ENCODE measurements around the gene EHBP1.

EHBP1 gene

DNA sequence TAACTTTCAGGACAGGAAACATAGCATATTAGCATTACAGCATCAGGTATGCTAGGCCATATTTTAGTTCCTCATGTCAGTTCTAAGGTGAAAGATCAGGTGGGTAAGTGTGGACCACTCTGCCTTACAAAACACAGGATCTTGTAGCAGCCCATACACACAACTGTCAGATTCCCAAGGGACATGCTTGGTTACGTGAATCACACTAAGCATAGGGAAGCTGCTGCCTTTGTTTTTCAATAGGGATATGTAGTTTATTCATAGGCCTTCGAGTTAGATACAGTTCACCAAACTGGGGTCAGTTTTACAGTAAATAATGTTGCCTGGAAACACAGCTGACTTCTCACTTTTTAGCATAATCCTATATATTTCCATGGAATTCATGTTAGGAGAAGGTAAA lies 229.0 kb downstream of the EHBP1 start:
- Histone ChIP-seq H2AFZ (ENCODE audit: low read depth) (no peak overlapping the region), H3K4me2 (no peak overlapping the region), H4K20me1 (ENCODE audit: insufficient read depth) (no peaks in the 10 kb centered on the region), H3K27ac (no peak overlapping the region), H3K36me3 (ENCODE audit: insufficient read depth) (no peaks in the 10 kb centered on the region), H3K4me3 (IDR thresholded peaks at IDR 0.05; ENCODE audit: insufficient read depth, low read depth, low read length) (no peak overlapping the region), H3K9ac (no peak overlapping the region), H3K27me3 (ENCODE audit: insufficient read depth, low read depth) (no peaks in the 10 kb centered on the region), H3K79me2 (ENCODE audit: insufficient read depth, low read depth) (no peaks in the 10 kb centered on the region), H3K4me1 (ENCODE audit: low read depth, poor library complexity, severe bottlenecking) (no peaks in the 10 kb centered on the region)
- TF ChIP-seq, protein P1, sequence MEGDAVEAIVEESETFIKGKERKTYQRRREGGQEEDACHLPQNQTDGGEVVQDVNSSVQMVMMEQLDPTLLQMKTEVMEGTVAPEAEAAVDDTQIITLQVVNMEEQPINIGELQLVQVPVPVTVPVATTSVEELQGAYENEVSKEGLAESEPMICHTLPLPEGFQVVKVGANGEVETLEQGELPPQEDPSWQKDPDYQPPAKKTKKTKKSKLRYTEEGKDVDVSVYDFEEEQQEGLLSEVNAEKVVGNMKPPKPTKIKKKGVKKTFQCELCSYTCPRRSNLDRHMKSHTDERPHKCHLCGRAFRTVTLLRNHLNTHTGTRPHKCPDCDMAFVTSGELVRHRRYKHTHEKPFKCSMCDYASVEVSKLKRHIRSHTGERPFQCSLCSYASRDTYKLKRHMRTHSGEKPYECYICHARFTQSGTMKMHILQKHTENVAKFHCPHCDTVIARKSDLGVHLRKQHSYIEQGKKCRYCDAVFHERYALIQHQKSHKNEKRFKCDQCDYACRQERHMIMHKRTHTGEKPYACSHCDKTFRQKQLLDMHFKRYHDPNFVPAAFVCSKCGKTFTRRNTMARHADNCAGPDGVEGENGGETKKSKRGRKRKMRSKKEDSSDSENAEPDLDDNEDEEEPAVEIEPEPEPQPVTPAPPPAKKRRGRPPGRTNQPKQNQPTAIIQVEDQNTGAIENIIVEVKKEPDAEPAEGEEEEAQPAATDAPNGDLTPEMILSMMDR (conservative IDR thresholded peaks at IDR 0.05; ENCODE audit: low read depth, low read length): no peak

DNA sequence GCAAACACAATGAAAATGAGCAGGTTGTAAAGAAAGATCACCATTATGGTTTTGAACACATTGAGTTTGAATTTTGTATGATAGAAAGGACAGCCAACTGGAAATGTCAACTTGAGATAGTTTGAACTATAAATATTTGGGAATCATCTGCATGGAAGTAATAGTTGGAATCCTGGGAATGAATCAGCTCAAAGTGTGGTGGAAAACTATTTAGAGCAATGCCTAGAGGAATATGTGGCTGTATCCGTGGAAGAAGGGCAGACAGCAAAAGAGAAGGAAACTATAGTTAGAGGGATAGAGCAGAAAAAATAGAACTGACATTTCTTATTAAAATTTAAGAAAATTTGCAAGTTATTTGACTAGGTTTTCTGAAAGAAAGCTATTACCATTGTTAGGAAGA lies 232.6 kb downstream of the EHBP1 start:
- H3K4me1 ChIP-seq (ENCODE audit: low read depth, poor library complexity, severe bottlenecking): no peaks in the 10 kb centered on the region
- H3K27me3 ChIP-seq (ENCODE audit: insufficient read depth, low read depth): no peaks in the 10 kb centered on the region
- H3K4me2 ChIP-seq: no peak overlapping the region
- no peak overlapping the region for H3K4me3 ChIP-seq (IDR thresholded peaks at IDR 0.05; ENCODE audit: insufficient read depth, low read depth, low read length)
- H3K9ac ChIP-seq: no peak overlapping the region
- H3K36me3 ChIP-seq (ENCODE audit: insufficient read depth): no peaks in the 10 kb centered on the region
- H3K27ac ChIP-seq: no peak overlapping the region
- H2AFZ ChIP-seq (ENCODE audit: low read depth): no peak overlapping the region
- H4K20me1 ChIP-seq (ENCODE audit: insufficient read depth): no peaks in the 10 kb centered on the region
- H3K79me2 ChIP-seq (ENCODE audit: insufficient read depth, low read depth): no peaks in the 10 kb centered on the region
- TF ChIP-seq, protein P1 (conservative IDR thresholded peaks at IDR 0.05; ENCODE audit: low read depth, low read length): no peak

DNA sequence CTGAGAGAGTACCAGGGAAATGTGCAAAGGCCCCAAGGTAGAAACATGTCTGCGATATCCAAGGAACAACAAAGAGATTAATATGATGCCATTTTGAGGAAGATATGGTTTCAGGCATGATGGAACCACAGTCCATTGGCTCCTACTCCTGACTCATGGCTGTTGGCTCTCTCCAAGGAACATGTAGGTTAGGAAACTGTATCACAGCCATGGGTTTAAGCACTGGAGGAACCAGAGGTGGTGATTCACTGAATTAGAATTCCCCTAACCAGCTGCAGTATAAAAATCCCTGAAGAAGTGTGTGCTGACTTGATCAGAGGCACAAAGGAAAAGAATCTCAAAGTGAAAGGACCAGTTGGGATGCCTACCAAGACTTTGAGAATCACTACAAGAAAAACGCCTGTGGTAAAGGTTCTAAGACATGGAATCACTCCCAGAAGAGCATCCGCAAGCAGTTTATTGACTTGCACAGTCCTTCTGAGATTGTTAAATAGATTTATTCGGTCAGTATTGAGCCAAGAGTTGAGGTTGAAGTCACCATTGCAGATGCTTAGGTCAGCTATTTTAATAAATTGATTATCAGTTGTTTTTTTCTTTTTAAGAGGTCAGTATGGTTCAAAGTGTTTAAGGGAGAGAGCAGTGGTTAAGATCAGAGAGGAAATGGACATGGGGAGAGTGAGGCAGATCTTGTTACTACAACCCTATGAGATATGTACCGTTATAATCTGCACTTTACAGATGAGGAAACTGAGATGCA lies 234.4 kb downstream of the EHBP1 start:
- Histone ChIP-seq H2AFZ (ENCODE audit: low read depth) (no peak overlapping the region), H3K4me3 (IDR thresholded peaks at IDR 0.05; ENCODE audit: insufficient read depth, low read depth, low read length) (no peak overlapping the region), H4K20me1 (ENCODE audit: insufficient read depth) (no peaks in the 10 kb centered on the region), H3K4me2 (no peak overlapping the region), H3K9ac (no peak overlapping the region), H3K4me1 (ENCODE audit: low read depth, poor library complexity, severe bottlenecking) (no peaks in the 10 kb centered on the region), H3K27me3 (ENCODE audit: insufficient read depth, low read depth) (no peaks in the 10 kb centered on the region), H3K79me2 (ENCODE audit: insufficient read depth, low read depth) (no peaks in the 10 kb centered on the region), H3K36me3 (ENCODE audit: insufficient read depth) (no peaks in the 10 kb centered on the region), H3K27ac (no peak overlapping the region)
- TF ChIP-seq, protein P1 (conservative IDR thresholded peaks at IDR 0.05; ENCODE audit: low read depth, low read length): no peak

DNA sequence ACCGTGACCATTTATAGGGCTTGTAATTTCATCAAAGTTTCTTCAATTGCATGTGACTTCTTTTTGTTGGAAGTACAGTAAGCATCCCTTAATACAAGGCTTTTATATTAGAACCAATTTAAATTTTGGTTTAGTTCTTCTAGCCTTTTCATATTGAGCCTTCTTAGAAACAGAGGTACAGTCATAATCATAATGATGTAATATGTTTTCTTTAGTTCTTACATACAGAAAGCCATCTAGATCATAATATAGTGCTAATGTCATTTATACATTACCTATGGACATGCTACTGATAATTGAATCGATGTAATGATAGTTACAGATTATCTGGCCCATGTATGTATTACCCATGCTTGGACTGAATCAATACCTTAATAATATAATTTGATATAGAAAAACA lies 235.2 kb downstream of the EHBP1 start:
- TF ChIP-seq, protein P1 (conservative IDR thresholded peaks at IDR 0.05; ENCODE audit: low read depth, low read length): no peak
- Histone ChIP-seq H3K27me3 (ENCODE audit: insufficient read depth, low read depth) (no peaks in the 10 kb centered on the region), H3K27ac (no peak overlapping the region), H3K36me3 (ENCODE audit: insufficient read depth) (no peaks in the 10 kb centered on the region), H3K9ac (no peak overlapping the region), H2AFZ (ENCODE audit: low read depth) (no peak overlapping the region), H3K4me3 (IDR thresholded peaks at IDR 0.05; ENCODE audit: insufficient read depth, low read depth, low read length) (no peak overlapping the region), H3K4me2 (no peak overlapping the region), H3K79me2 (ENCODE audit: insufficient read depth, low read depth) (no peaks in the 10 kb centered on the region), H4K20me1 (ENCODE audit: insufficient read depth) (no peaks in the 10 kb centered on the region), H3K4me1 (ENCODE audit: low read depth, poor library complexity, severe bottlenecking) (no peaks in the 10 kb centered on the region)

Measured in KMS-11 (cell line).